Measurements from ENCODE around the gene HOXD3.

The HOXD3 gene

DNA sequence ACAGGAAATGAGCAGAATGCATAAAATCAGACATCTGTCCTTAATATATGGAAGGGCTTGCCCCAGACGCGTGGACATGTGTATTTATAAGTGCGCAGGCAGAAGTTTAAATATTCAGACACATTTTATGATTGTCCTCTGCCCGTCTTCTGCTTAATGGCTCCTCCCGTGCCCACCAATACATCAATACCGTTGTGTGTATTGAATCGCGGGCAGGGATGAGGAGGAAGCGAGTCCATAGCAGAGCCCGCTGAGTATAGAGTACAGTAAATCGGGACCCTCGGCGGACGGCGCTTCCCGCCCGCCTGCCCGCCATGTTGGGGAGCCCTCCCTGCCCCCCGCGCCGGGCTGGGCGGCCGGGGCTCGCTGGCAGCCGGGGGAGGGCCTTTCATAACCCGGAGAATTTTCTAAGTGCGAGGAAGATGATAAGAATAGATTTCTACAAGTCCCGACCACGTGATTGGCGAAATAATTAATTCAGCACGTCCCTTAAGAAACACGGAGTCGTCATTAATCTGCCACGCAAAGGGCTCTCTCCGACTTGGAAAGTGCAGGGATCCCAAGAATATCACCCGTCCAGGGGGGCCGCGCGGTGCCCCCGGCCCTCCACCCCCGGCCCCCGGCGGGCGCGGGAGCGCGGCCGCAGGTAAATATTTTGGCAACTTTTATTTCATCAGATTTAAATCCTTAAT, at the start of gene HOXD3:
Gene HOXD3, plus strand, starts transcription at position 501 of the 692 bp plus-strand sequence. CDS start 11,808 bp downstream, outside the sequence.
- no peak for DNase-seq (ENCODE audit: low read depth in 2 of 2, low spot score in 1 of 2)

DNA sequence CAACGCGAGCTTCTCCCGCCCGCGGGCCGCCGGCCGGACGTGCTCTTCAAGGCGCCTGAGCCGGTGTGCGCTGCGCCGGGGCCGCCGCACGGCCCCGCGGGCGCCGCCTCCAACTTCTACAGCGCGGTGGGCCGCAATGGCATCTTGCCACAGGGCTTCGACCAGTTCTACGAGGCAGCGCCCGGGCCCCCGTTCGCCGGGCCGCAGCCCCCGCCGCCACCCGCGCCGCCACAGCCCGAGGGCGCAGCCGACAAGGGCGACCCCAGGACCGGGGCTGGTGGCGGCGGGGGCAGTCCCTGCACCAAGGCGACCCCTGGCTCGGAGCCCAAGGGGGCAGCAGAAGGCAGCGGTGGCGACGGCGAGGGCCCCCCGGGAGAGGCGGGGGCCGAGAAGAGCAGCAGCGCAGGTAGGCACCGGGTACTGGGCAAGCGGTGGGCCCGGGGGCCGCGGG, 49.4 kb upstream of the HOXD3 start:
- no peak for DNase-seq (ENCODE audit: low read depth in 2 of 2, low spot score in 1 of 2)

DNA sequence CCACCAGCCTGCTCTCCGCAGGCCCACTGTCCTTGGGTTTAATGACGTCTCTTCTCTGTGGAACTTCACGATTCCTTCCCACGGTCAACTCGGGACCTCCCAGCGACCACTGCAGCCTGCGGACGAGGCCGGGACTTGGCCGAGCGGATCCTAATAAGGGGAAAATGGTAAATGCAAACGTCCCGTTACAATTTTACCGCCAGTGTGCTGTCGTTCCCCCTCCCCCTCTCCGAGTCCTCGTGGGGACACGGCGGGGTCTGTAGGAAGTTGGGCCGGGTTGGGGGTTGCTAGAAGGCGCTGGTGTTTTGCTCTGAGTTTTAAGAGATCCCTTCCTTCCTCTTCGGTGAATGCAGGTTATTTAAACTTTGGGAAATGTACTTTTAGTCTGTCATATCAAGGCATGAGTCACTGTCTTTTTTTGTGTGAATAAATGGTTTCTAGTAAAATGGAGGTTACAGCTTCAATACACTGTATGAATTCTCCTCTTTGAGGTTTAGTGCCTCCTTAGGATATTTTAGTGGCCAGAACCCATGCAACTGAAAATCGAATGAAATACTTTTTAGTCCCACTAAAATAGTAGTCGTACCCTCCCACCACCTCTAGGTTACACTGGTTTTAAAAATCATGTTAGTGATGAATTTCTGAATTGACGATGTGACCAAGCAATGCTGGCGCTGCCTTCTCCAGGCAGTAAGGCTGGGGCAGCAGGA, 47.8 kb upstream of the HOXD3 start:
- DNase-seq (ENCODE audit: low read depth in 2 of 2, low spot score in 1 of 2) = no peak

DNA sequence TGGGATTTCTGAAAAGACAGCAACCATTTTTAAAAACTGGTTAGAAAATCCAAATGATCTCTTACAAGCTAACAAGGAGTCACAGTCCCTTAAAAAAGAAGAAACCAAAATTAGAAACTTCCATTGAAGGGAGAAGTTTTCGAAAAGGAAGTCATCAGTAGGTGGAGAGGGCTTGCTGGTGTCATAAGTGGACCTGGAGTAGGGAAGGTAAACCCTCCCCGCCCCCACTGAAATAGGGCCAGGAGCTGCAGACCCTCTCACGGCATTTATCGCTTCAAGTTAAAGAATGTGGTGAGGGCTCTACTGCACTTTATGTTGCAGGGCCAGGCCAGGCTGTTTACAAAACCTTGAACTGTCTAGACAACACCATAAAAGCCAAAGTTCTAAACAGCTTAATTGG, 47.2 kb upstream of the HOXD3 start:
- DNase-seq (ENCODE audit: low read depth in 2 of 2, low spot score in 1 of 2) = no peak

DNA sequence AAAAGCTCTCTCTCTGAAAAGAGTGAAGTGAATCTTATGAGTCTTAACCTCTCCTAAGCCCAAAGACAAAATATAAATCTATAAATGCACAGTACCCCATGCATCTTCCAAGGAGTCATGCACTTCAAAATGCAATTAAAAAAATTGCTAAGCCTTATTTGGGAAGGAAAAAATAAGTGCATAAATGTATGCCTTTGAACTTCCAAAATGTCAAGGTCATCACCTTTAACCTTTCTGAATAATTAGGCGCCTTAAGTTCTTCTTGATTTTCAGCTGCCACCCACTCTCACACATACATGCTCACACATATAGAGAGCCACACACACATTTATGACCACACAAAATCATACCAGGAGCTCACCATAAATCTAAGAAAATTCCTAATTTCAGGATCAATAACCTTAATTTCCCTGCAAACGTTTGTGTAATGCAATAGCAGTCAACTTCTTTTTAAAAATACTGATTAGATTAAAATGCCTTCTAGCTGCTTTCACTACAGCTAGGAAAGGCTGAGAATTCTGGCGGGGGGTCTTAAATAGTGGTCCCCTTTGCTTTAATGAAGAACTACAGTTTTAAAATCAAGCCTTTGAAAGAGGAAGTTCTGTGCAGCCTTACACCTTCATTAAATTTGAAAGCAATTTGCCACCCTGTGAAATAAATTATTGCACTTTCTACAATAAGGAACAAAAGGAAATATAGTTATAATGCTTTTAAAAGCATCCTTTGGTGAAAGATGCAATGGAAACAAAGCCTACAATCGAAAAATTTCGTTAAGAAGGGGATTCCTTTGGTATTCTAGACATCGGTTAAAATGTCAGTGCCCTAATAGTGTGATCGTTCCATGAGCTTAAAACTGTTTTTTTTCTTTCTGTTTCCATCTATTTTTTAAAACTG, 46.4 kb upstream of the HOXD3 start:
- DNase-seq (ENCODE audit: low read depth in 2 of 2, low spot score in 1 of 2) = no peak

DNA sequence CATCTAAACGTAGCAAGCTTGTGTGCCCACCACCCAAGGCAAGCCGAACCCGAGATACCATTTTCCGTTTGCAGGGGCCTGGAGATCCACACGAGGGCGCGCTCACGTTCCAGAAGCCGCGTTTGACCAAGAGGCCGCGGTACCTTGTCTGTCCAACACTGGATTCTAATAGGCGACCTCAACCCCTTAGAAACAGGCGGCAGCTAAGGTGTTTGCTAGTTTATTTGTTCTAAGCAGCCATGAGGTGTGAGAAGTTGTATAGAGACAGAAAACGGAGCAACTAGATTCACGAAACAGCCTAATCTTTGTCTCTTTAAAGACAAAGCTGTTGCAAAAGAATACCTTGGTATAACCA, 45.8 kb upstream of the HOXD3 start:
- DNase-seq (ENCODE audit: low read depth in 2 of 2, low spot score in 1 of 2) = no peak

DNA sequence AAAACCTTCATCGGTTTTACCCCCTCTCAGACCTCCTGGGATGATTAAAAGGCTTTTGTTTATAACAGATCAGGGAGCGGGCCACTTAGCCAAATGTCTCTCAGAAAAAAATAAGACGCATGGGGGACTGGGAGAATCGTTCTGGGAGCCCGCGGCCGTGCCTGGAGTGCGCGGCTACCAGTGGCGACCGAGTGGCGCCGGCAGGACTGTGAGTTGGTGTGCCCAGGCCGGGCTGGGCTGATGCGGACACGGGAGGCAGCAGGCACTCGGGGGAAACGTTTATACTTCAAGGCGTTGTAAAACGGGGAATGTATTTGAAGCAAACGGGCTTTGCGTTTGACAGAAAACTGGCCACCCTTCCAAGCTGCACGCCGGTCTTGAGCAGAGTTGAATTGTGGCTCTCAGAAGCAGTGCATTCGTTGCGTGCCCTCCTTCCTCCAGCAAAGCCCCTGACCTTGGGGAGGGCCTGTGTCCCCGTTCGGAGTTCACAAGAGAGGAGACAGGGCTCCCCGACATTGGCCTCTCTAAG, 45.2 kb upstream of the HOXD3 start:
- no peak for DNase-seq (ENCODE audit: low read depth in 2 of 2, low spot score in 1 of 2)

DNA sequence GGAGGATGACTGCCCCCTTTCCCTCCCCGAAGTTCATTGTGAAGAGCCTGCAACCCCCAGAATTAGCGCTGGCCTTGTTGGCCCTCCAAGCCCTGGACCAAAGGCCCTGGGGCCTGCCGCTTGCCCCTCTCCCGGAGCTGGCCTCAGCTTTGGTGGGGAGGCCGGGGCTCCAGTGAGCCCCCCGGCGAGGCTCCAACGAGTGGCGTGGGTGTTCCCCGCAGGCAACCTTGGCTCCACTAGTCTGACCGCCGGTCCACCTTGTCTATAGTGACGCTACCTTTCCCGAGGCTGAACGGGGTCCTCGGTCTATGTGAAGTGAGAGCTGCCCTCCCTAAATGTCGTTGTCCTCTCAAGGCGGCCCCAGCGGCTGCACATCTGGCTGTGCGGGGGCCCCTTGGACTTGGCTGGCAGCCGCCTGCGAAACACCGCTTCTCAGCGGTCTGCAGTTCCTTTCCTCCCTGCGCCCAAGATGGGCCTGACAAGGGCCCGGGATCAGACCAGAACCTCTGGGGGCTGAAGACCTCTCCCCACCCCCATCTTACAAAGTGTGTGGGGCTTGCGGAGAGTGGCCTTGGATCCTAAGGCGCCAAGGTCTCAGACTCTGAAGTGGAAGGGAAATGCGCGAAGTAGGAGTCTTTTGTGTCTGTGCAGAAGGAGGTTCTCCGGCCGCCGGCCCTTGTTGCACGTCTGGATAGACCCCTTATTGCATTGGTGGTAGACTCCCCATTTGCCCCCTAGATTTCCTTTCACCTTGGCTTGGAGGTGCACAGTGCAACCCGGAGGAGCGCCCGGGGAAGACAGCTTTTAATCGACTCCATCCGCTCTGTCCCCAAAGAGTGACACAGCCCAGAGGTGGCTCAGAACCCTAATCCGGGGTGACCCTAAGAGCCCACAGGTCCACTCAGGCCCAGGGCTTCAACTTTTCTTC, 44.5 kb upstream of the HOXD3 start:
- DNase-seq (ENCODE audit: low read depth in 2 of 2, low spot score in 1 of 2) = no peak

DNA sequence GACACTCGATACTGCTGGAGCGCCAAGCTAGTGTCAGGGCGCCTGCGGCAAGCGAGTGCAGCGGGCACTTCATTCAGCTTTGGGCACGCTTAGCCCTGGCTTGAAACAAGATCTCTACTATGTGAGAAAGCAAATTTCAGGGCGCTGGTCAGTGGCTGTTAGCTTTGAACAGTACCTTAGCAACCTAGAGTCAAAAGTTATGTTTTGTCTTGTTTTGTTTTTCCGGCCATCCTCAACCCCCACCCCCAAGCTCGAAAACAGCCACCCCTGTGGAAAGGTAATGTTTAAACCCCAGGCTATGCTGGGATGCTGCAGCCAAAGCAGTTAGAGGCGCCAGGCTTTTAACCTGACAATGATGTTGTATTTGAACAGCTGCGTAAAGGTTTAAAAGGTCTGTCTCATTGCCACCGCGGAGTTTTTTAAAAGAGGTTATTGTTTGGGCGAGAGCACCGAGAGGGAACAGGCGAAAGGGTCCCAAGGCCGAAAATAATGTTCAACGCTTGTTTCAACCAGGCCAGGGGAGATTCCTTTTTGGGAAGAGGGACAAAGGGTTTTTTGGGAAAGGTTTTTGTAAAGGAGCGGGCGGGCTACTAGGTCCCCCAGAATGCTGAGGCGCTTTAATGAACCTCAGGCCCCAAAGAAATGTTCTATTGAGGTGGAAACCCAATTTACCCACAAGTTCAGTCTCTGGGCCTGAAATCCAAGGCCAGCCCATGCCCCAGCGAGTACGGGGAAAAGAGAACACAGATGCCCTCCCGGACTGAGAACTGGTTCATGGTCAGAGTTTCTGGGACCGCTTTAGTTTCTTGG, 42.8 kb upstream of the HOXD3 start:
- DNase-seq (ENCODE audit: low read depth in 2 of 2, low spot score in 1 of 2) = no peak

DNA sequence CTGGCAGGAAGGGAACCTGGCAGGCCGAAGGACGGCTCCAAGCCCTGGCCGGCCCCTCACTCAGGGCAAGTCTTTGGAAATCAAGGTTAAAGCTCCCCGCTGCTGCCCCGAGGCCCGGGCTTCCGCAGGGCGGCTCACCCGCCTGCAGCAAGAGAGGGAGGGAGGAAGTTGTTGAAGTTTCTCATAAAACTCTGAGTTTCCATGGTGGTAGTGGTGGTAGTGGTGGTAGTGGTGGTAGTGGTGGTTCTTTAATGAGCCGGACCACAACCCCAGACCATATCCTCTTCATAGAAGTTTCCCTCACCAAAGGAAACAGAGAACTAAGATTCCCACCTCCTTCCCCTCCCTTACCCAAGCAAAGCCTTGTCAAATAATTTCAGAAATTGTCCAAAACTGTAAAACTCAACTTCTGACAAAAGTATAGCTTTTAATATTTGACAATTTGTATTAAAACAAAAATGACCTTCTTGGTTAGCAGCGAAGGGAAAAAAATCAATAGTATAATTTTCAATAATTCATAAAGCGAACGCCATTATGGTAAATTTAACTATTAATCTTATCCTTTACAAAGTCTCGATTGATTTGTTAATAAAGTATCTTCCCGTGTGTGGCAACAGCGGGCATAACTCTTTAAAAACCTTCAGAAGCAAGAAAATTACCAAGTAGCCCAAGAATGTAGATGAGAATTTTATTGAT, 42.0 kb upstream of the HOXD3 start:
- DNase-seq (ENCODE audit: low read depth in 2 of 2, low spot score in 1 of 2) = no peak

DNA sequence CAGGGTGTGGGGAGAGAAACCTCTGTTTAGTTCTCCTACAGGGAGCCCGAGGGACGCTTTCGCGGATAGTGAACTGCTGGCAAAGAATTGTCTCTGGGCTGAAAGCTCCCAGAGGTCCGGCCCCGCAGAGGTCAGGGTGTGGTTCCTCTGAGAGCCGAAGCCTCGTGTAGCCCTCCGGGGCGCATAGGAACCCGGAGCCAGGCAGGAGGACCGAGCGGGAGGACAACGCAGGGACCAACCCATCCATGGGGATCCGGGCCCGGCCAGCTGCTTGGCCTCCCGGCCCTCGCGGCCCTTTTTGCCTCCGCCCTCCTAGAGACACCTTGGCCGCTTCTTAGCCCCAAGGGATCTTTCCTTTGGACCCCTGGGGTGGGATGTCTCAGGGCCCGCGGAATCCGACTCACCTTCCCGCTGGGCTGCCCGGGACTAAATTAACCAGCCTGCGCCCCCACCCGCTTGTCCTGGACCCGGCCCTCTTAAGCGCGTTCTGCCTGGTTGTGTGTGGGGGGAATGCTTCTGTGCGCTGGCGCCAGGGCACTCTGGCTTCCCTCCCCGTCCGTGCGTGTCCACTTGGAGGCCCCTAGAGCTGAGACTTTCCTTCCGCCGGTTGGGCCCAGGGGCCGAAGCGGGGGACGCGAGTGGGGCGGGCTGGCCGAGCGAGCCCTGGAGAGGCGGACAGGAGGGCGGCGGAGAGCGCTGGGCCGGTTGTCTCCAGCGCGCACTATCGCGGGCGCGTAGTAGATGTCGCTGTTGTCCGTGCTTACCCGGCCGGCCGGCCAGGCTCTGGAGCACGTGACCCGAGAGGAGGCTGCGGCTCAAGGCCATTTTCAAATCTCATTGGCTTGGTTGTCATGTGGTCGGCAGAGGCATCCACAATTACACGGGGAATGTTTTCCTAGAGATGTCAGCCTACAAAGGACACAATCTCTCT, 41.0 kb upstream of the HOXD3 start, which contains the start of gene HOXD10:
Gene HOXD10, plus strand, starts transcription at position 896 of the 931 bp plus-strand sequence. CDS start 56 bp downstream, outside the sequence.
- DNase-seq (ENCODE audit: low read depth in 2 of 2, low spot score in 1 of 2) = no peak

DNA sequence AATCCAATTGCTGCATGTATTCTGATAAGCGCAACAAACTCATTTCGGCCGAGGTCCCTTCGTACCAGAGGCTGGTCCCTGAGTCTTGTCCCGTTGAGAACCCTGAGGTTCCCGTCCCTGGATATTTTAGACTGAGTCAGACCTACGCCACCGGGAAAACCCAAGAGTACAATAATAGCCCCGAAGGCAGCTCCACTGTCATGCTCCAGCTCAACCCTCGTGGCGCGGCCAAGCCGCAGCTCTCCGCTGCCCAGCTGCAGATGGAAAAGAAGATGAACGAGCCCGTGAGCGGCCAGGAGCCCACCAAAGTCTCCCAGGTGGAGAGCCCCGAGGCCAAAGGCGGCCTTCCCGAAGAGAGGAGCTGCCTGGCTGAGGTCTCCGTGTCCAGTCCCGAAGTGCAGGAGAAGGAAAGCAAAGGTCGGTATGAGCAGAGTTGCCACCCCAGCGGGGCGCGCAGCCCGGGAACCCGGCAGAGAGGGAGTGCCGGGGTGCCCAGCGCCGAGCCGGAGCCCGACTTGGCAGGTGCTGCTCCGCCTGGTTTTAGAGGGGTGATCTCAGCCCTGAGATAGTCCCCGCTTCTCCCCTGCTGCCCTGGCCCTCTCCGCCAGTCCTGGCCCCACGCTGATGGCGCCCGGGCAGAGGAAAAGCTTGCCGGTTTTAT, 39.8 kb upstream of the HOXD3 start:
- no peak for DNase-seq (ENCODE audit: low read depth in 2 of 2, low spot score in 1 of 2)

DNA sequence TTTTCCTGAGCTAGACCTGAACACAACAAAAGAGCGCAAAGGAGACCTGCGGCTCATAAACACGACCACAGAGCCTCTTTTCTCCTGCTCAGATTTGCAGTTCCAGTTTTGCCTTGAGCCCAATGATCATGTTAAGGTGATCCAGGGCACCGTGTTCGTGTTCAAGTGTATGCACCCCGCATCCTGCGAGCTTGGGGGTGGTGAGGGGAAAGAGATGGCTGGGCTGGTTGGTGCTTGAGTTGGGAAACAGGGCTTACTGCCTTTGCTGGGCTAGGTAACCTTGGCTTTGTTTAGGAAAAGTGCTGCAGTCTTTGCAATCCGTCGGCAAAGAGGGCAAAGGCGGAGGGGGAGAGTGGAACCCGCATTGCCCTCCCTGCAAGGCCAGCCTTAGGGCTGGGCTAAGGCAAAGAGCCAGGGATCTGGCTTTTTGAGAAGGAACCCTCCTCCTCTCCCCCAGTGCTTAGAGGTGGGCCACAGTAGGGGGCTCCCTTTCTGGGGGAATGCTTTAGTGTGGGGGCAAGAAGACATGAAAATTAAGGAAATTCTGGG, 39.2 kb upstream of the HOXD3 start:
- DNase-seq (ENCODE audit: low read depth in 2 of 2, low spot score in 1 of 2) = no peak

DNA sequence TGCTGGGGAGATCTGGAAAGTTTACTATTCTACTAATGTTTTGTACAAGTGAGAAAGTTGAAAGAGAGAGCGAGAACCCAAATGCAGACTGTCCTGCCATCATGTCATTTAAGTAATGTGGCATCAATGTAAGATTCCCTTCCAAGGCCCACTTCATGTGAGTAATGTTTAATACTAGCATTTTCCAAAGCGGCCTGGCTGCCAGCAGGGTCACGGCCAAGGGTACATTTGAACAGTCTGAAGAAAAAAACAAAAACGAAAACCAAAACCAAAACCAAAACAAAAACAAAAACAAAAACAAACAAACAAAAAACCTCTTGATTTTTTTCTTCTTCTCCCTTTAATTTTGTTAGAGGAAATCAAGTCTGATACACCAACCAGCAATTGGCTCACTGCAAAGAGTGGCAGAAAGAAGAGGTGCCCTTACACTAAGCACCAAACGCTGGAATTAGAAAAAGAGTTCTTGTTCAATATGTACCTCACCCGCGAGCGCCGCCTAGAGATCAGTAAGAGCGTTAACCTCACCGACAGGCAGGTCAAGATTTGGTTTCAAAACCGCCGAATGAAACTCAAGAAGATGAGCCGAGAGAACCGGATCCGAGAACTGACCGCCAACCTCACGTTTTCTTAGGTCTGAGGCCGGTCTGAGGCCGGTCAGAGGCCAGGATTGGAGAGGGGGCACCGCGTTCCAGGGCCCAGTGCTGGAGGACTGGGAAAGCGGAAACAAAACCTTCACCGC, 38.3 kb upstream of the HOXD3 start:
- no peak for DNase-seq (ENCODE audit: low read depth in 2 of 2, low spot score in 1 of 2)

DNA sequence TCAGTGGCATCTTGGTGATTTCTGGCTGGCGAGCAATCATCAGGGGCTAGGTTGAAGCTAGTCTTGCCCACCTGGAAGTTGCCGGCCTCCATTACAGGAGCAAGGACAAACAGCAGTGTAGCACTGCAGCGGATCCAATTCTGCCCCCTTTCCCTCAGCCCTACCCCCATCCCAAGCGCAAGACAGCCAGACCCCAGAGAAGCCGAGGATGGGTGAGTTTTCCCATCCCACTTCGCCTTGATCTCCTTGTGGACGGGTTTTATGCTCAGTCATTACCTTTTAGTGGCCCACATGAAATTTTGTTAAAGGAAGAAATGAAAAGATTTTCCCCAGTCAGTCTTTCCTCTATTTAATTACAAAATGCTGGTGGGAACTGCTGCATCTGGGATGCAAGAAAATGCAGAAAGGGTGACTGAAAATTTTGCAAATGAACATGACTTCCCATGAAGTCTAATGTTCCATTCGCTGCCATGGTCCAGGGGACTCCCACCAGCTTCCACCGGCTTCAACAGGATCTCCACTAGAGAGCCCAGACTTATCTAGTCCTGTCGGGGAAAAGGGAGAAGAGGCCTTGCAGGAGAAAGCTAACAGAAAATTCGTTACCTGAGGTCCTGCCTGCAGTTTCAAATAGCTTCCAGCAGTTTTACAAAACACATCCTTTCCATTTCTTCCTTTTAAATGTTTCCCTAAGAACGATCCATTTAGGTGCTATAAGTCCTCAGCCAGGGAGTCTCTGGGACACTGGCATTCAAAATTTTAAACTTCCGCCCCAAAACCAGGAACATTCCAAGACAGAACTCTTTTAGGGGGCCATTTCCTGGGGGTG, 36.5 kb upstream of the HOXD3 start:
- DNase-seq (ENCODE audit: low read depth in 2 of 2, low spot score in 1 of 2) = no peak

All from stimulated activated CD8-positive, alpha-beta memory T cell treated with anti-CD3 and anti-CD28 coated beads, Interleukin-4, amount 100 ng/mL, for 4 hours (primary cell).